GM06990 (cell line): ENCODE measurements around the gene CFAP119.

Experiments used
- DNase-seq: peaks from one replicate; pipeline ENCODE4 v3.0.0-alpha.2; 2011; ENCODE audit not compliant: insufficient read length; ENCODE audit errors: extremely low read depth
- H3K27me3 ChIP-seq: replicated peaks from 2 replicates; pipeline ENCODE4 v1.6.0; 2011; ENCODE audit warnings: low read length; ENCODE audit not compliant: control insufficient read depth, insufficient read depth
- H3K36me3 ChIP-seq: 2 replicates; pipeline ENCODE4 v1.5.1; 2011; ENCODE audit warnings: low read length; ENCODE audit not compliant: control insufficient read depth, insufficient read depth
- H3K4me3 ChIP-seq: replicated peaks from 2 replicates; pipeline ENCODE4 v1.5.1; 2011; ENCODE audit warnings: low read depth, mild to moderate bottlenecking, control low read depth, low read length
- TF ChIP-seq, protein P1 (sequence below): IDR thresholded peaks from 2 replicates; pipeline ENCODE4 v1.5.1; 2011; ENCODE audit warnings: low read length, control low read depth, mild to moderate bottlenecking, inconsistent platforms; ENCODE audit not compliant: insufficient read depth, poor library complexity, severe bottlenecking

The CFAP119 gene

DNA sequence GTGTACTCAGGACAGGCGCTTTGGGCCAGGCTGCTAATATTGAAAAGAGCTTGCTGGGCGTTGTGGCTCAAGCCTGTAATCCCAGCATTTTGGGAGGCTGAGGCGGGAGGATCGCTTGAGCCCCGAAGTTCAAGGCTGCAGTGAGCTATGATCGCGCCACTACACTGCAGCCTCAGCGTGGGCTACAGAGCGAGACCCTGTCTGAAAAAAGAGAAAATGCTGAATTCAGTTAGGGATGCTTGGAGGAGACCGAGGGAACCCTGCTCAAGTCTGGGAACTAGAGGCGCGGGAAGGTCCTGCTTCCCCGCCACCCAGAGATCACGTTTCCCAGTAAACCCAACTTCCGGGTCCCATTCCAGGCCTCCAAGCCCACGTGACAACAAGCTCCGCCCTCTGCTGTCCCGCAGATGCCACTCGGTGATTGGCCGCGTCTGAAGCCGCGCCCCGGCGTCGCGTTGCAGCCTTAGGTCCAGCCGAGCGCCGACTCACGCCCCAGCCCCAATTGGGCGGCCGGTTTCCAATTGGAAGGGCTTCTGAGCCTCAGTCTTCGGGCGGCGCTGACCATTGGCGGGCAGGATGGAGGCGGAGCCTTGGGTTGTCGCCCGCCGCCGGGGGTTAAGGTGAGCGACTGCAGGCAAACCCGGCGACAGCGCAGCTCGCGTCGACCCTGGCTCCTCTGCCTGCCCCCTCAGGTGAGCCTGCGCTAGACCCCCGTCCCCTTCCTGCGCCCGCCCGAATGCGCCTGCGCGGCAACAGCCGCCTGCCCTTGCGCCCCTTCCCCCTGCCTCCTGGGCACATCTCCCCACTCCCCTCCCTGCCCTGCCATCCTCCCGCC lies 13.8 kb downstream of the CFAP119 start, which contains the start of gene PHKG2:
TSS of gene PHKG2 (plus strand) at position 627 of the 835 bp plus-strand sequence. CDS start 396 bp downstream, outside the sequence.
- peak; percentile 99 for DNase-seq
- Histone ChIP-seq H3K4me3 (peak within 1 kb of the TSS; percentile 98), H3K27me3 (no peaks in the 10 kb centered on the region), H3K36me3 (peaks cover 18% of the 10 kb centered on the region)
- TF ChIP-seq, protein P1, sequence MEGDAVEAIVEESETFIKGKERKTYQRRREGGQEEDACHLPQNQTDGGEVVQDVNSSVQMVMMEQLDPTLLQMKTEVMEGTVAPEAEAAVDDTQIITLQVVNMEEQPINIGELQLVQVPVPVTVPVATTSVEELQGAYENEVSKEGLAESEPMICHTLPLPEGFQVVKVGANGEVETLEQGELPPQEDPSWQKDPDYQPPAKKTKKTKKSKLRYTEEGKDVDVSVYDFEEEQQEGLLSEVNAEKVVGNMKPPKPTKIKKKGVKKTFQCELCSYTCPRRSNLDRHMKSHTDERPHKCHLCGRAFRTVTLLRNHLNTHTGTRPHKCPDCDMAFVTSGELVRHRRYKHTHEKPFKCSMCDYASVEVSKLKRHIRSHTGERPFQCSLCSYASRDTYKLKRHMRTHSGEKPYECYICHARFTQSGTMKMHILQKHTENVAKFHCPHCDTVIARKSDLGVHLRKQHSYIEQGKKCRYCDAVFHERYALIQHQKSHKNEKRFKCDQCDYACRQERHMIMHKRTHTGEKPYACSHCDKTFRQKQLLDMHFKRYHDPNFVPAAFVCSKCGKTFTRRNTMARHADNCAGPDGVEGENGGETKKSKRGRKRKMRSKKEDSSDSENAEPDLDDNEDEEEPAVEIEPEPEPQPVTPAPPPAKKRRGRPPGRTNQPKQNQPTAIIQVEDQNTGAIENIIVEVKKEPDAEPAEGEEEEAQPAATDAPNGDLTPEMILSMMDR, result no peak

DNA sequence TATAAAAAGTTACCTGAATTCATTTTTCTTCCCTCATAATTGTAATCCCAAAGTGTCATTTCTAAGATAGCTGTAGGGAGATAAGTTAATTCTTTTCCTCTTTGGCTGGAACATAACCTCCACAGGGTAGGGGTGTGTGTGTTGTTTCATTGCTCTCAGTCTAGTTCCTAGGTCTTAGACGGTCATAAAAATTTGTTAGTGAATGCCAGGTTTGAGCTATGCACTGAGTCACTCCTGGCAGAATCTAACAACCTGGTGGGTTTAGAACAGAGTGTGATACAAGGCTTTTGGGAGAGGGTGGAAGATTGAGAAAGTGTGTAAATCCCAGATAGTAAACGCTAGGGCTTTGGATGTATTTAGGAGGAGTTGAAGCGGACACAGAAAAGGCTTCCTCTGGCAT lies 14.5 kb downstream of the CFAP119 start:
- Histone ChIP-seq H3K36me3 (peaks cover 19% of the 10 kb centered on the region), H3K4me3 (no peak overlapping the region), H3K27me3 (no peaks in the 10 kb centered on the region)
- no peak for DNase-seq
- TF ChIP-seq, protein P1, result no peak

DNA sequence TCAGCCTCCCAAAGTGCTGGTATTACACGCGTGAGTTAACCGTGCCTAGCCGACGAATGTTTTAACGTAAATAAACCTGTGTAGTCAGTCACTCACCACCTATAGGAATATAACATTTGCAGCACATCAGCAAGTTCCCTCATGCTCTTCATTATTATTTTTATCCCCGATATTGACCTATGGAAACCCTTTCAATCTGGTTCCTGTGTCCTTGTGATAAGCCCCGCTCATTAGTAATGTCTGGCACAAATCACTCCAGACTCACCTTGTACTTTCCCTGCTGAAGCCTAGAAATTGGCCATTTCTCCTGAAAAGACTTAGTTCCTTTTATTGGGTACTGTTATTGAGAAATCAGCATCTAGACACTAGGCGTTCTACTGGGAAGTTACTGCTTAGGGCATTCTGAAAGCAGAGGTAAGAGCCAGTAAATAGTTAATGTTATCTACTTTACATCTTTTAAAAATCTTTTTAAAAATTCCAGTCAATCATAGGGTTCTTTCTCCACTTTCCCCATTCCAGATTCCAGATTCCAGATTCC lies 15.2 kb downstream of the CFAP119 start:
- no peak for DNase-seq
- H3K36me3 ChIP-seq, result peaks cover 20% of the 10 kb centered on the region
- H3K27me3 ChIP-seq, result no peaks in the 10 kb centered on the region
- TF ChIP-seq, protein P1, result no peak
- no peak overlapping the region for H3K4me3 ChIP-seq

DNA sequence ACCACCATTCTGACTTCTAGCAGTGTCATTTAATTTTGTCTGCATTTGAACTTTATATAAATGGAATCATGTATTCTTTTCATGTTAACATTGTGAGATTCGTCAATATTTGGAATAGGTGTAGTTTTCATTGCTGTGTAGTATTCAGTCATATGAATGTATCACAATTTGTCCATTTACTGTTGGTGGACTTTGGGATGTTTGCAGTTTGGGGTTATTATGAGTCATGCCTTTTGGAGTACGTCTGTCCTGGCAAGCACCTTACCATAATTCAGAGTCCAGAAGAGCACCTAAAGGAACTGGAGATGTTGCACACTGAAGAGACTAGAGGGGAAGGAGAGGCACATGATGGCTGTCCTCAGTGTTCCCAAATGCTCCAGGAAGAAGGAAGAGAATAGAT lies 16.8 kb downstream of the CFAP119 start:
- TF ChIP-seq, protein P1, result no peak
- Histone ChIP-seq H3K27me3 (no peaks in the 10 kb centered on the region), H3K4me3 (no peak overlapping the region), H3K36me3 (peaks cover 21% of the 10 kb centered on the region)
- DNase-seq, result no peak

DNA sequence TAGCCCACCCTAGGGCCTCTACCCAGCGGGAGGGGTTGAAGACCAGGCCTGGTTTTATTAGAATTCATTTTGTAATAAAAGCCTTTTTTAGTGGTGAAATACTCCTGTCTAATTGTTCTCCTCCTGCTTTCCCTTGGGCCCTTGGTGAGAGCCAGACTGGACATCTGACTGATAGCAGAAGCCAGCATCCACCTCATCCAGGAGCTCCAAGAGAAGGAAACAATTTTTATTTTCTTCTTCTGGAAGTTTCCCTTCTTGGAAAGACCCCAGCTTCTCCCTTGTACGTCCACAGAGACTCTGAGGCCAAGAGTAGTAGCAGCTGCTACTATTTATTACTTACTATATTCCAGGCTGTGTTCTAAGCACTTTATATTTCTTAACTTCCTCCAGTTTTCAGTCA lies 17.7 kb downstream of the CFAP119 start:
- TF ChIP-seq, protein P1, result no peak
- Histone ChIP-seq H3K4me3 (no peak overlapping the region), H3K27me3 (no peaks in the 10 kb centered on the region), H3K36me3 (peaks cover 22% of the 10 kb centered on the region)
- no peak for DNase-seq

DNA sequence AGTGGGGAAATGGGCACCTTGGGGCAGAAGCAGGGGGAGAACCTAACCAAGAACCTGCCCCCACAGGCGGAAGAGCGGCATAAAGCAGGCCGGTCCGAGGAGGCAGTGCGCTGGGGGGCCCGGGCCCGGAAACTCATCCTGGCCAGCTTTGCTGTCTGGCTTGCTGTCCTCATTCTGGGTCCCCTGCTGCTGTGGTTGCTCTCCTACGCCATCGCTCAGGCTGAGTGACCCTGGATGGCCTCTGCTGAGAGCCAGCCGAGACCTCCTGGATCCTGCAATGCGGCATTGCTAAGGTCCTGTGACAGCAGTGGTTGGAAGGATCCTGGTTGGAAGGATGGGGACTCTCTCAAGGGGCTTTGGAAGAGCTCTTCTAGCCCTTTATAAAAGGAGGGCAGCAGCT lies 18.1 kb downstream of the CFAP119 start:
- Histone ChIP-seq H3K4me3 (no peak overlapping the region), H3K27me3 (no peaks in the 10 kb centered on the region), H3K36me3 (peaks cover 26% of the 10 kb centered on the region)
- no peak for DNase-seq
- TF ChIP-seq, protein P1, result no peak
